ENCODE data around the gene IDH3A. TPM values are rescaled to one million over a fixed set of nuclear protein-coding genes. Genes with fewer than 3 reads are reported as not detected.

Gene IDH3A
- total RNA-seq, 1 donor from 2014 or later, result 30.8 TPM

DNA sequence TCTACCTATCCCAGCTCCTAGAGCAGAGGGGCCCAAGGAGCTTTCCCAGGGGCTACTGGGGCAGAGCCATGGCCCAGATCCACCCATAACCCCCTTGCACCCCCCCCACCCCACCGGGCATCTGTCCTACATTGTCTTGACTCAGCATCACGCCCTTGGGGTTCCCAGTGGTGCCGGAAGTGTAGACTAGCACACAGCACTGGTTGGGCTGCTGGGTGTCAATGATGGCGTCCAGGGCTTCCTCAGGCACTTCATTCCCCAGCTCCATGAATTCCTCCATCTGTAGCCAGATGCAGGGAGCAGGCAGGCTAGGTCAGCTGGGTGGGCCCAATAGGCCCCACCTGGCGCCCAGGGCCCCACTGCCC is 33.2 kb downstream of the IDH3A start:
- Histone ChIP-seq H3K4me3 (ENCODE audit: low read depth, low read length) (no peak overlapping the region), H3K27me3 (ENCODE audit: control insufficient read depth, insufficient read depth, low read length) (peaks cover 2% of the 10 kb centered on the region), H3K36me3 (ENCODE audit: control insufficient read depth, insufficient read depth, low read length) (no peaks in the 10 kb centered on the region)
- TF ChIP-seq CTCF (IDR thresholded peaks at IDR 0.05; ENCODE audit: insufficient read depth, low read length, severe bottlenecking), result no peak
- DNase-seq (ENCODE audit: low read depth) (no peak), FAIRE-seq (no peak)

- H3K4me3 ChIP-seq (ENCODE audit: low read depth, low read length), result no peak overlapping the region
- no peak for TF ChIP-seq CTCF (IDR thresholded peaks at IDR 0.05; ENCODE audit: insufficient read depth, low read length, severe bottlenecking)
- FAIRE-seq (no peak), DNase-seq (ENCODE audit: low read depth) (peak; percentile 68)
- no peaks in the 10 kb centered on the region for H3K36me3 ChIP-seq (ENCODE audit: control insufficient read depth, insufficient read depth, low read length)
- H3K27me3 ChIP-seq (ENCODE audit: control insufficient read depth, insufficient read depth, low read length), result peaks cover 2% of the 10 kb centered on the region
Measured at GRCh38 chr15:78182821-78183220, 33.7 kb downstream of the IDH3A start.

DNA sequence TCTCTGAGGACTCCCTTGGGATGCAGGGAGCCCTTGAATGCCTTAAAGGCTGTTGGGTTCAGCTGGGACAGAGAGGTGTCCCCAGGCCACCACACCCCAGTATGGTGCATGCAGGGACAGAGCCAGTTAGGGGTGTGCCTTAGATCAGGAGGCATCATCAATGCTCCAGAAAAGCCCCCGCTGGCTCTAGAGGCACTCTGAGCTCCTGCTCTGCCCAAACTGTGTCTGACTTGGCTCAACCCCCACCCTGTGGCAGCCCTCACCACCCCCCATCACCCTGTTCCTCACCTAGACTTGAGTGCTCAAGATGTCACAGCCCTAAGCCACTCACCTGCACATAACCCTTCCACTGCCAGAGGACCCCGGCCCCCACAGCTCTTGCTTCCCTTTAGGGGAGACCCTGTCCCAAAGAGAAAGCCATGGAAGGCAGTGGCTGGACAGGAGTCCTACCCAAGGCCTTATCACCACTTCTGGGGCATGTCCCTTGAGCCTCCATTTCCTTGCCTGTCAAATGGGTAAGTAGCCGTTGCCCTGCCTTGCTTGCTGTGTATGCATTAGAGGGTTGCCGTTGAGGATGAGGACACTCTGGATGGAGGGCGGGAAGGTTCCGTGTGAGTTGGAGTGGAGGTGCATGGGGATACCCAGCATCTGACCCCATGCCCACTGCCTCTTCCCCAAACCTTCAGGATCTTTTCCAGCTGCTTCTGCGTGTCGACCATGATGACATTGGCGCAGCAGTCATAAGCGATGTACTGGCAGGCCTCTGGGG is 43.8 kb downstream of the IDH3A start:
- no peak for TF ChIP-seq CTCF (IDR thresholded peaks at IDR 0.05; ENCODE audit: insufficient read depth, low read length, severe bottlenecking)
- Histone ChIP-seq H3K36me3 (ENCODE audit: control insufficient read depth, insufficient read depth, low read length) (no peaks in the 10 kb centered on the region), H3K4me3 (ENCODE audit: low read depth, low read length) (no peak overlapping the region), H3K27me3 (ENCODE audit: control insufficient read depth, insufficient read depth, low read length) (no peaks in the 10 kb centered on the region)
- FAIRE-seq, result no peak
- DNase-seq (ENCODE audit: low read depth), result no peak

DNA sequence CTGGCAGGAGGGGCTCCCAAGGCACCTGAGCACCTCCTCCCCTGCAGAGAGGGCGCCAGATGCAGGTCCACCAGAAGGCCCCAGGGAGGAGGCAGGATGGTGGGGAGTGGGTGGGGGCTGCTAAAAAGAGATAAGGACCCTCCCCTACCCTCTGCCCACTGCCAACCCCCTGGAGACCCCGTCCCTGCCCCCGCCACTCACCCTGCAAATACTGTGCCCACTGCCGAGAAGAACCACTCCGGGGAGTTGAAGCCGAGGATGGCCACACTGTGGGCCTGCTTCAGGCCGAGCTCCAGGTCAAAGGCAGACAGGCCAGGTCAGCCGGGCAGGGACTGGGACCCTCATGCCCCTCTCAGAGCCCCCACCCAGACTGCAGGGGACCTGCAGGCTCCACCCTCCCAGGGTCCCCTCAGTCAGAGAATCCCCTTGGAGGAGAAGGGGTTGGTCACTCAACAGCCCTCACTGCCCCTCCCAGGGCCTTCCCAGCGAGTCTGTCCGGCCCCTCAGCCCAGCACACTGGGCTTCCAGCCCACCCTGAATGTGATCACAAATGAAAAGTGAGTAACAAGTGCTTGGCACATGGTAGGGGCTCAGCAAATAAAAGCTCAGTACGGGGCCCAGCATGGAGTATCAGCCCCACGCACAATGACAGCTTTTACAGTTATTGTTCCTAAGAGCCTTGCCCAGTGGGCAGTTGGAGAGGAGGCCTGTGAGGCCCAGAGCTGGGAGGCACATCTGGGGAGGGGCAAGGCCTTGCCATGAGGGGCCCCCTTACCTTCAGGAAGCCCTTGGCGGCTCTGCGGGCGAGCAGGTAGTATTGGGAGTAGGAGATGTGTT is 44.8 kb downstream of the IDH3A start:
- no peaks in the 10 kb centered on the region for H3K36me3 ChIP-seq (ENCODE audit: control insufficient read depth, insufficient read depth, low read length)
- H3K27me3 ChIP-seq (ENCODE audit: control insufficient read depth, insufficient read depth, low read length), result no peaks in the 10 kb centered on the region
- no peak for FAIRE-seq
- no peak for DNase-seq (ENCODE audit: low read depth)
- TF ChIP-seq CTCF (IDR thresholded peaks at IDR 0.05; ENCODE audit: insufficient read depth, low read length, severe bottlenecking), result no peak
- no peak overlapping the region for H3K4me3 ChIP-seq (ENCODE audit: low read depth, low read length)

- no peak for TF ChIP-seq CTCF (IDR thresholded peaks at IDR 0.05; ENCODE audit: insufficient read depth, low read length, severe bottlenecking)
- Histone ChIP-seq H3K36me3 (ENCODE audit: control insufficient read depth, insufficient read depth, low read length) (no peaks in the 10 kb centered on the region), H3K4me3 (ENCODE audit: low read depth, low read length) (no peak overlapping the region), H3K27me3 (ENCODE audit: control insufficient read depth, insufficient read depth, low read length) (no peaks in the 10 kb centered on the region)
- no peak for DNase-seq (ENCODE audit: low read depth)
- no peak for FAIRE-seq
Measured at GRCh38 chr15:78194568-78194925, 45.4 kb downstream of the IDH3A start.

Data from bronchial epithelial cell (primary cell).